Measurements from ENCODE around the gene NOLC1. TPM values are rescaled to one million over a fixed set of nuclear protein-coding genes. Genes with fewer than 3 reads are reported as not detected.

The NOLC1 gene
- total and polyA plus RNA-seq, 3 donors from 2014 or later: 46.6 to 63.8 (median 53.7) TPM

GRCh38 chr10:102208311-102209035 is 56.3 kb downstream of the NOLC1 start:
- no peaks in the 10 kb centered on the region for H3K4me1 ChIP-seq
- no peak for TF ChIP-seq POLR2A (IDR thresholded peaks at IDR 0.05)
- TF ChIP-seq, protein P1, sequence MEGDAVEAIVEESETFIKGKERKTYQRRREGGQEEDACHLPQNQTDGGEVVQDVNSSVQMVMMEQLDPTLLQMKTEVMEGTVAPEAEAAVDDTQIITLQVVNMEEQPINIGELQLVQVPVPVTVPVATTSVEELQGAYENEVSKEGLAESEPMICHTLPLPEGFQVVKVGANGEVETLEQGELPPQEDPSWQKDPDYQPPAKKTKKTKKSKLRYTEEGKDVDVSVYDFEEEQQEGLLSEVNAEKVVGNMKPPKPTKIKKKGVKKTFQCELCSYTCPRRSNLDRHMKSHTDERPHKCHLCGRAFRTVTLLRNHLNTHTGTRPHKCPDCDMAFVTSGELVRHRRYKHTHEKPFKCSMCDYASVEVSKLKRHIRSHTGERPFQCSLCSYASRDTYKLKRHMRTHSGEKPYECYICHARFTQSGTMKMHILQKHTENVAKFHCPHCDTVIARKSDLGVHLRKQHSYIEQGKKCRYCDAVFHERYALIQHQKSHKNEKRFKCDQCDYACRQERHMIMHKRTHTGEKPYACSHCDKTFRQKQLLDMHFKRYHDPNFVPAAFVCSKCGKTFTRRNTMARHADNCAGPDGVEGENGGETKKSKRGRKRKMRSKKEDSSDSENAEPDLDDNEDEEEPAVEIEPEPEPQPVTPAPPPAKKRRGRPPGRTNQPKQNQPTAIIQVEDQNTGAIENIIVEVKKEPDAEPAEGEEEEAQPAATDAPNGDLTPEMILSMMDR (IDR thresholded peaks at IDR 0.05): no peak
- H3K4me3 ChIP-seq: no peak overlapping the region
- H3K36me3 ChIP-seq (ENCODE audit: low read depth, missing control alignments): no peaks in the 10 kb centered on the region
- no peak for DNase-seq
- intact Hi-C loops (cut with DNase I; ENCODE audit: low total_unique reads): no loop called here
- H3K27me3 ChIP-seq: no peaks in the 10 kb centered on the region
- no peaks in the 10 kb centered on the region for H3K9me3 ChIP-seq
- H3K27ac ChIP-seq: no peak overlapping the region
- WGBS, 2 donors: 43 to 50% methylated on average over 5 of the region's 5 CpGs

GRCh38 chr10:102211615-102212299 is 59.6 kb downstream of the NOLC1 start:
- Histone ChIP-seq H3K36me3 (ENCODE audit: low read depth, missing control alignments) (no peaks in the 10 kb centered on the region), H3K9me3 (no peaks in the 10 kb centered on the region), H3K27ac (no peak overlapping the region), H3K4me3 (no peak overlapping the region), H3K27me3 (no peaks in the 10 kb centered on the region), H3K4me1 (no peaks in the 10 kb centered on the region)
- no peak for DNase-seq
- intact Hi-C loops (cut with DNase I; ENCODE audit: low total_unique reads): no loop called here
- TF ChIP-seq POLR2A (IDR thresholded peaks at IDR 0.05): no peak
- TF ChIP-seq, protein P1 (IDR thresholded peaks at IDR 0.05): no peak
- 89 to 92% methylated on average over 3 of the region's 3 CpGs for WGBS, 2 donors

Other genes with a start within 250 kb of the NOLC1 start
- gene ARMH3, start 96.2 kb upstream of the NOLC1 start, total RNA-seq: 10 to 100 TPM; 21.6 to 23.7 TPM
- gene ARMH3, start 96.2 kb upstream of the NOLC1 start, polyA plus RNA-seq (ENCODE audit: insufficient read depth, low read depth, low replicate concordance): 20.2 TPM
- 10 to 100 TPM; 19.6 to 23.2 TPM for gene HPS6, start 87.0 kb upstream of the NOLC1 start, total RNA-seq
- gene HPS6, start 87.0 kb upstream of the NOLC1 start, polyA plus RNA-seq (ENCODE audit: insufficient read depth, low read depth, low replicate concordance): 9.7 TPM
- gene LDB1, start 32.0 kb upstream of the NOLC1 start, total RNA-seq: 10 to 100 TPM; 80.0 to 90.5 TPM
- gene LDB1, start 32.0 kb upstream of the NOLC1 start, polyA plus RNA-seq (ENCODE audit: insufficient read depth, low read depth, low replicate concordance): 64.2 TPM
- 10 to 100 TPM; 38.7 to 49.1 TPM for gene PPRC1, start 19.3 kb upstream of the NOLC1 start, total RNA-seq
- 27.0 TPM for gene PPRC1, start 19.3 kb upstream of the NOLC1 start, polyA plus RNA-seq (ENCODE audit: insufficient read depth, low read depth, low replicate concordance)
- 1 to 10 TPM; 1.5 to 2.8 TPM for gene ELOVL3, start 73.9 kb downstream of the NOLC1 start, total RNA-seq
- gene ELOVL3, start 73.9 kb downstream of the NOLC1 start, polyA plus RNA-seq (ENCODE audit: insufficient read depth, low read depth, low replicate concordance): 5.0 TPM
- under 1 TPM; 0.55 to 0.74 TPM for gene PITX3, start 89.1 kb downstream of the NOLC1 start, total RNA-seq
- gene PITX3, start 89.1 kb downstream of the NOLC1 start, polyA plus RNA-seq (ENCODE audit: insufficient read depth, low read depth, low replicate concordance): 0.69 TPM
- gene GBF1, start 93.1 kb downstream of the NOLC1 start, total RNA-seq: 10 to 100 TPM; 58.2 to 72.1 TPM
- 76.4 TPM for gene GBF1, start 93.1 kb downstream of the NOLC1 start, polyA plus RNA-seq (ENCODE audit: insufficient read depth, low read depth, low replicate concordance)
- 10 to 100 TPM; 25.2 to 42.7 TPM for gene NFKB2, start 243.3 kb downstream of the NOLC1 start, total RNA-seq
- 18.4 TPM for gene NFKB2, start 243.3 kb downstream of the NOLC1 start, polyA plus RNA-seq (ENCODE audit: insufficient read depth, low read depth, low replicate concordance)